ENCODE results near the gene CARD19. TPM values are rescaled to one million over a fixed set of nuclear protein-coding genes. Genes with fewer than 3 reads are reported as not detected.

The CARD19 gene
- total RNA-seq, 1 experiment from 2014 or later = 63.4 TPM

DNA sequence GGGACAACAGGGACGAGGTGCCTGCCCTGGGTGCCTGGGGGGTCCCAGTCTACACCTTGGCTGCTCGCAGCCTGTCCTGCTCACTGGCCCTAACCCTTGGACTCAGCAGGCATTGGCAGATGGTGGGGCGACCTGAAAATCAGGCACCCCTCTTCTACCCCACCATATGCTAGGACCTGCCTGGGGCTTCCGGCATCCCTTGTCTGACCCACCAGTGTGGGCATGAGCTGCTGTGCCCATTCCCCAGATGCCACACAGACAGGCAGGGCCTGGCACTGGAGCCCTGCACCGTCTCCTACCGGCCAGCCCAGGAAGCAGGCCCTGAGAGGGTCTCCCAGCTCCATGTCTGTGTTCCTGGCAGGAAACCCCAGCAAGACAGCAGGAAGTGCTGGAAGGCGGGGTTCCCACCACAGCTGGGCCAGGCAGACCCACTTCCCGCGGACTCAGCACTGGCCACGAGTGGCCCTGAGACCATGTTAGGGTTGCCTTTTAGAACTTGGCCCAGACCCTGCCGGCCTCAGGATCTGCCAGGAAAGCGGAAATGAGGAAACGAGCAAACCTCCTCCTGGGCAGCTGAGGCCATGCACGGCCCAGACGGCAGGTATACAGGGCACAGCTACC lies 35.0 kb downstream of the CARD19 start:
- ChIA-PET POLR2A (no interaction called here), CTCF (interaction anchor here (0.6 kb wide), 1 partner anchor 183 kb away, joined by 6 read pairs; no protein-coding TSS in a partner anchor)
- TF ChIP-seq POLR2AphosphoS5 (IDR thresholded peaks at IDR 0.05; ENCODE audit: low read depth, low read length) = no peak
- TF ChIP-seq SIN3A (IDR thresholded peaks at IDR 0.05; ENCODE audit: borderline replicate concordance, insufficient read depth, low read depth, low read length) = no peak
- Histone ChIP-seq H3K27ac (ENCODE audit: low read length) (no peak overlapping the region), H3K36me3 (ENCODE audit: control insufficient read depth, insufficient read depth, low read length) (no peaks in the 10 kb centered on the region; the same call in 1 of the 2 replicates), H3K4me3 (ENCODE audit: low read depth in 2 of 2, low read length in 2 of 2) (no peak overlapping the region), H3K4me1 (ENCODE audit: control insufficient read depth, insufficient read depth, low read length) (peaks cover 20% of the 10 kb centered on the region), H3K9me3 (ENCODE audit: control insufficient read depth, insufficient read depth, low read depth, low read length) (no peaks in the 10 kb centered on the region), H3K27me3 (ENCODE audit: control insufficient read depth, insufficient read depth, low read length) (no peaks in the 10 kb centered on the region)
- in situ Hi-C loops (cut with HindIII; ENCODE audit: low pct_unique_long_range_greater_than_20kb, low sequenced_read_pairs) = no loop called here
- BruUV-seq (replicated peaks) = no TSS peak
- ATAC-seq (no peak), DNase-seq (ENCODE audit: low read depth, low spot score) (no peak)
- intact Hi-C loops (cut with micrococcal nuclease; ENCODE audit: unreplicated experiment) = no loop called here

DNA sequence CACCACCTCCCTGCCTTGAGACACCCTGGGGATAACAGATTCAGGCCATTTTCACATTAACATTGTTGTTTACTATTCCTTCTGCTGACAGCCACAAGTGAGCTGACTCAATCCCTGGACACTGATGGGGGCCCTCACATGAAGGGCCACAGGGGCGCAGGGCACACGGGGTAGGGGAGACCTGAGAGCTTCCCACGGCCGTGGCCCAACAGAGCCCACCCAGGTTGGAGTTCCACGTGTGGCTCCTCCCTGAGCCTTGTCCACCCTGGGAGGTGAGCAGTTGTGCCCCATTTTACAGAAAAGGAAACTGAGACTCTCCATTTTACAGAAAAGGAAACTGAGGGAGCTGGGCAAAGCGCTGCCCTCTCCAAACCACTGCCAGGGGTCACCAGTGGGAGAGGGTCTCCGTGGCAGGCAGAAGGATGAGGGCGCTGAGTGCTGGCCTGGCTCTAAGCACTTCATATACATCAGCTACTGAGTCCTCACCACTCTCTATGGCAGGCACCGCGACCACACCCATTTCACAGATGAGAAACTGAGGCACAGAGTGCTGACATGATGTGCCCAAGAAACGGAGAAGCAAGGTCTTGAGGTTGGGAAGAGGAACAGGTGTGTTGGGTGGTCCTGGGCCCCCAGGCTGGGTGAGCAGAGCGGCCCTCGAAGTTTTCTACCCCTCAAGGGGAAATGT lies 35.7 kb downstream of the CARD19 start:
- POLR2A ChIA-PET = no interaction called here

More for the DNA sequence above, 35.7 kb downstream of the CARD19 start:
- Histone ChIP-seq H3K4me1 (ENCODE audit: control insufficient read depth, insufficient read depth, low read length) (peaks cover 21% of the 10 kb centered on the region), H3K9me3 (ENCODE audit: control insufficient read depth, insufficient read depth, low read depth, low read length) (no peaks in the 10 kb centered on the region), H3K27ac (ENCODE audit: low read length) (peak overlapping the region; percentile 66; the same call in 1 of the 2 replicates), H3K27me3 (ENCODE audit: control insufficient read depth, insufficient read depth, low read length) (no peaks in the 10 kb centered on the region), H3K4me3 (ENCODE audit: low read depth in 2 of 2, low read length in 2 of 2) (no peak overlapping the region), H3K36me3 (ENCODE audit: control insufficient read depth, insufficient read depth, low read length) (no peaks in the 10 kb centered on the region; the same call in 1 of the 2 replicates)
- no peak for ATAC-seq
- in situ Hi-C loops (cut with HindIII; ENCODE audit: low pct_unique_long_range_greater_than_20kb, low sequenced_read_pairs) (no loop called here), intact Hi-C loops (cut with micrococcal nuclease; ENCODE audit: unreplicated experiment) (no loop called here)
- DNase-seq (ENCODE audit: low read depth, low spot score) = no peak
- BruUV-seq (replicated peaks) = no TSS peak
- TF ChIP-seq, protein P1, sequence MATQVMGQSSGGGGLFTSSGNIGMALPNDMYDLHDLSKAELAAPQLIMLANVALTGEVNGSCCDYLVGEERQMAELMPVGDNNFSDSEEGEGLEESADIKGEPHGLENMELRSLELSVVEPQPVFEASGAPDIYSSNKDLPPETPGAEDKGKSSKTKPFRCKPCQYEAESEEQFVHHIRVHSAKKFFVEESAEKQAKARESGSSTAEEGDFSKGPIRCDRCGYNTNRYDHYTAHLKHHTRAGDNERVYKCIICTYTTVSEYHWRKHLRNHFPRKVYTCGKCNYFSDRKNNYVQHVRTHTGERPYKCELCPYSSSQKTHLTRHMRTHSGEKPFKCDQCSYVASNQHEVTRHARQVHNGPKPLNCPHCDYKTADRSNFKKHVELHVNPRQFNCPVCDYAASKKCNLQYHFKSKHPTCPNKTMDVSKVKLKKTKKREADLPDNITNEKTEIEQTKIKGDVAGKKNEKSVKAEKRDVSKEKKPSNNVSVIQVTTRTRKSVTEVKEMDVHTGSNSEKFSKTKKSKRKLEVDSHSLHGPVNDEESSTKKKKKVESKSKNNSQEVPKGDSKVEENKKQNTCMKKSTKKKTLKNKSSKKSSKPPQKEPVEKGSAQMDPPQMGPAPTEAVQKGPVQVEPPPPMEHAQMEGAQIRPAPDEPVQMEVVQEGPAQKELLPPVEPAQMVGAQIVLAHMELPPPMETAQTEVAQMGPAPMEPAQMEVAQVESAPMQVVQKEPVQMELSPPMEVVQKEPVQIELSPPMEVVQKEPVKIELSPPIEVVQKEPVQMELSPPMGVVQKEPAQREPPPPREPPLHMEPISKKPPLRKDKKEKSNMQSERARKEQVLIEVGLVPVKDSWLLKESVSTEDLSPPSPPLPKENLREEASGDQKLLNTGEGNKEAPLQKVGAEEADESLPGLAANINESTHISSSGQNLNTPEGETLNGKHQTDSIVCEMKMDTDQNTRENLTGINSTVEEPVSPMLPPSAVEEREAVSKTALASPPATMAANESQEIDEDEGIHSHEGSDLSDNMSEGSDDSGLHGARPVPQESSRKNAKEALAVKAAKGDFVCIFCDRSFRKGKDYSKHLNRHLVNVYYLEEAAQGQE (IDR thresholded peaks at IDR 0.05; ENCODE audit: insufficient read depth in 1 of 2, low read depth in 2 of 2, low read length in 1 of 2) = no peak
- no peak for TF ChIP-seq TCF7L2 (IDR thresholded peaks at IDR 0.05; ENCODE audit: low read depth, low read length)
- TF ChIP-seq POLR2AphosphoS5 (IDR thresholded peaks at IDR 0.05; ENCODE audit: low read depth, low read length) = no peak
- TF ChIP-seq, protein P2, sequence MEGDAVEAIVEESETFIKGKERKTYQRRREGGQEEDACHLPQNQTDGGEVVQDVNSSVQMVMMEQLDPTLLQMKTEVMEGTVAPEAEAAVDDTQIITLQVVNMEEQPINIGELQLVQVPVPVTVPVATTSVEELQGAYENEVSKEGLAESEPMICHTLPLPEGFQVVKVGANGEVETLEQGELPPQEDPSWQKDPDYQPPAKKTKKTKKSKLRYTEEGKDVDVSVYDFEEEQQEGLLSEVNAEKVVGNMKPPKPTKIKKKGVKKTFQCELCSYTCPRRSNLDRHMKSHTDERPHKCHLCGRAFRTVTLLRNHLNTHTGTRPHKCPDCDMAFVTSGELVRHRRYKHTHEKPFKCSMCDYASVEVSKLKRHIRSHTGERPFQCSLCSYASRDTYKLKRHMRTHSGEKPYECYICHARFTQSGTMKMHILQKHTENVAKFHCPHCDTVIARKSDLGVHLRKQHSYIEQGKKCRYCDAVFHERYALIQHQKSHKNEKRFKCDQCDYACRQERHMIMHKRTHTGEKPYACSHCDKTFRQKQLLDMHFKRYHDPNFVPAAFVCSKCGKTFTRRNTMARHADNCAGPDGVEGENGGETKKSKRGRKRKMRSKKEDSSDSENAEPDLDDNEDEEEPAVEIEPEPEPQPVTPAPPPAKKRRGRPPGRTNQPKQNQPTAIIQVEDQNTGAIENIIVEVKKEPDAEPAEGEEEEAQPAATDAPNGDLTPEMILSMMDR (IDR thresholded peaks at IDR 0.05) = no peak
- TF ChIP-seq SIN3A (IDR thresholded peaks at IDR 0.05; ENCODE audit: borderline replicate concordance, insufficient read depth, low read depth, low read length) = no peak
- CTCF ChIA-PET = interaction anchor here (0.6 kb wide), 1 partner anchor 182 kb away, joined by 6 read pairs; no protein-coding TSS in a partner anchor
